DOHH2 (cell line): ENCODE data around the gene MAP4K5.

ENCODE experiments used
- EZH2phosphoT487 ChIP-seq: fragments of 200-600 bp; sonication (generic); IDR thresholded peaks from 2 replicates; pipeline ENCODE4 v1.6.1; 2017; ENCODE audit warnings: borderline replicate concordance, mild to moderate bottlenecking, antibody characterized with exemption, low read length, moderate library complexity, mixed read lengths
- TF ChIP-seq, protein P1 (sequence below): fragments of 200-600 bp; sonication (generic); IDR thresholded peaks from one replicate; pipeline ENCODE4 v1.5.1; 2014; ENCODE audit warnings: antibody characterized with exemption, mild to moderate bottlenecking, low read depth, low read length; ENCODE audit not compliant: poor library complexity, severe bottlenecking

- TF ChIP-seq, protein P1, sequence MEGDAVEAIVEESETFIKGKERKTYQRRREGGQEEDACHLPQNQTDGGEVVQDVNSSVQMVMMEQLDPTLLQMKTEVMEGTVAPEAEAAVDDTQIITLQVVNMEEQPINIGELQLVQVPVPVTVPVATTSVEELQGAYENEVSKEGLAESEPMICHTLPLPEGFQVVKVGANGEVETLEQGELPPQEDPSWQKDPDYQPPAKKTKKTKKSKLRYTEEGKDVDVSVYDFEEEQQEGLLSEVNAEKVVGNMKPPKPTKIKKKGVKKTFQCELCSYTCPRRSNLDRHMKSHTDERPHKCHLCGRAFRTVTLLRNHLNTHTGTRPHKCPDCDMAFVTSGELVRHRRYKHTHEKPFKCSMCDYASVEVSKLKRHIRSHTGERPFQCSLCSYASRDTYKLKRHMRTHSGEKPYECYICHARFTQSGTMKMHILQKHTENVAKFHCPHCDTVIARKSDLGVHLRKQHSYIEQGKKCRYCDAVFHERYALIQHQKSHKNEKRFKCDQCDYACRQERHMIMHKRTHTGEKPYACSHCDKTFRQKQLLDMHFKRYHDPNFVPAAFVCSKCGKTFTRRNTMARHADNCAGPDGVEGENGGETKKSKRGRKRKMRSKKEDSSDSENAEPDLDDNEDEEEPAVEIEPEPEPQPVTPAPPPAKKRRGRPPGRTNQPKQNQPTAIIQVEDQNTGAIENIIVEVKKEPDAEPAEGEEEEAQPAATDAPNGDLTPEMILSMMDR, result no peak
- no peak for TF ChIP-seq EZH2phosphoT487
Observed at GRCh38 chr14:50410071-50410470, 122.3 kb downstream of the MAP4K5 start.
